DMS 273 treated with DMSO at 0.1 percent for 48 hours (cell line): Measurements from ENCODE around the gene OLFM1.
"Not testable (repeated sequence)": the region's sequence is repeated elsewhere in the genome, so short reads cannot be mapped to it uniquely, and the experiment has no call there.

ENCODE experiments used
- DNase-seq: peaks from one replicate; lab custom pipeline; 2025; lab: John Stamatoyannopoulos, UW

The OLFM1 gene

DNA sequence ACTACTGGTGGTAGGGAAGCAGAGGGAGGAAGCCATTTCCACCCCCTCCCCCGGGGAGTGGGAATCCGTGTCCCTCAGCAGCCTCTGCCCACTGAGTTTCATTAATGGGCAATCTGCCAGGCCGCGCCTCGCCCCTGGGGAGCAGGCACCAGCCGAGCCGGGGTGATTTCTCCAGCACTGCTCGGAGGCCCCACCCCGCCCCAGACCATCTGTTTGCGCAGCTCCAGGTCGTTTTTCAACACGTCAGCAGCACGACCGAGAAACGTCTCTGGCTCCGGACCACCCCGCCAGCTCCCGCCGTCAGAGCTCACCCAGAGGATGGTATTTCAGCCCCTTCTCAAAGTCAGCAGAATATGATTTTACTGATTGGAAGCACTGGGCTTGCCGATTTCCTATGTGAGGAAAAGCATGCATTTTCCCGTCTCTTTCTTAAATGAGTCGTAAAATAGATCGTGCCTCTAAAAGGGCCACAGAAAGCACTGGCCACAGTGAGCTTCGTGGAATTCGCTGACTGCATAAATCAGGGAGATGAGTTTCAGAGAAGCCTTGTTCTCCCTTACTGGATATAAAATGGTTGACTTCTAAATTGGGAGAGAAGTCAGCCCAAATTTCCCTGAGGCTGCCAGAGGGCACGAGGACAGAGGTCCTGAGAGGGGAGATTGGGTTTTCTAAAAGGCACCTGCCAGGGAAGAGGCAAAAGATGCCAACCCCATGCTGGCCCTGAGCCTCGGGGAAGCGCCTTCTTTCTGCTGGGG lies 47.0 kb downstream of the OLFM1 start:
- no peak for DNase-seq

DNA sequence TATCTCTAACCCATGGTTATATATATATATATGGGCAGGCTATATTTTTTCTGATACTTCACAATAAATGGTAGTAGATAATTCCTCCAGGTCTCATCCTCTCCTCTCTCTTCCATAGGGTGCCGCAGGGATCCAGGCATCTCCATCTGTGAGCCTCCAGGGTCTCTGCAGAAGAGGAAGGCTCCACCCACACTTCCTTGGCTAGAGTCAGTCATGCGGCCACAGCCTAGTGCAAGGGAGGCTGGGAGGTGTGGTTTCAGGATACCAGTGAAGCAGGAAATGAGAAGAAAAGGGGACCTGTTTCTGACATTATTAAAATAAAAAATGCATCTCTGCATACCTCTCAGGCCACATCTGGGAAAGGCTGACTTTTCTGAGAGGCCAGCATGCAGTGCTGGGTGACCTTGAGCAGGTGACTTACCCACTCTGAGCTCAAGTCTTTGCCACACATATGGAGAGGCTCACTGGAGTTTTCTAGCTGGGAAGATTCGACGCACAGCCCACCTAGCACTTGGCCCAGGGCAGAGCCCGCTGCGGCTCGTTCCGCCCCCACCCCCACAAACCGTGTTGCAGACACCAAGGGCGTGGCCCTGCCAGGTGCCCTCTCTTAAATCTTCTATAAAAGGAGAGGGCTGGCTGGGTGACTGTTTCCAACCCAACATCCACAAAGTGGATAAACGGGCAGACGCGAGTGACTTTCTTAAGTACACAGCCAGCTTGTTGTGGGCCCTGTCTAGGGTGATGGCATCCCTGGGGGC lies 47.9 kb downstream of the OLFM1 start:
- DNase-seq = no peak

DNA sequence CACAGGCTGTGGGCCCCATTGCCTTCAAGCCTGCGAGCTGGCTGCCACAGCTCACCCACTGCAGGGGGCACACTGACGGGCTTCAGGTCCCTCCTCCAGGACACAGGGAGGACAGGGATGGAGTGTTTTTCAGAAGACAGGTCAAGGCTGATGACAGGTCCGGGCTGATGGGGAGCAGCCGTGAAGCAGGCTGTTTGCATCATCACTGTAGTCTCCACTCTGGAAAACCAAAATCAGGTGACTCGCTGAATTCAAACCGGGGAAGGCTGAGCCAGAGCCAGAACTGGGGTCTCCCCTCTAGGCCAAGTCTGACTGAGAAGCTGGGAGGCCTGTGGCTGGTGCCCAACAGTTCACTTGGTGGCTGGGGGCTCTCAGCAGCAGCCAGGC lies 48.5 kb downstream of the OLFM1 start:
- no peak for DNase-seq

DNA sequence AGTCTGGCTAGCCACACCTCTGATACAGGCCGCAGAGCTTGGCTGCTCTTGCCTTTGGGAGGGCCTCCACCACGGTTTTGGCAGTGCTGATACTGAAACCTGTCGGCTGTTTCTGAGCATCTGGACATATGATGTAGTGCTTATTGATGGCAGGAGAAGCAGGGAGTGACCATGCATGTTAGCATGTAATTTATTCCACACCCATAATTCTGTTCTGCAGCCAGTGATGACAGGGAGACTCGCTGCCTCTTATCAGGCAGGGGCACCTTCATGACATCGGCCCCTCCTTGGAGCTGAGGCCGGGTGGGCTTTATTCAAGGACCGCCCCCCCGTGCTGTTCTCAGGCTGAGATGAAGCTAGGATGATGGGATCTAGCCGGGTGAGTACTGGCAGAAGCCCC lies 49.0 kb downstream of the OLFM1 start:
- peak; percentile 76 for DNase-seq

DNA sequence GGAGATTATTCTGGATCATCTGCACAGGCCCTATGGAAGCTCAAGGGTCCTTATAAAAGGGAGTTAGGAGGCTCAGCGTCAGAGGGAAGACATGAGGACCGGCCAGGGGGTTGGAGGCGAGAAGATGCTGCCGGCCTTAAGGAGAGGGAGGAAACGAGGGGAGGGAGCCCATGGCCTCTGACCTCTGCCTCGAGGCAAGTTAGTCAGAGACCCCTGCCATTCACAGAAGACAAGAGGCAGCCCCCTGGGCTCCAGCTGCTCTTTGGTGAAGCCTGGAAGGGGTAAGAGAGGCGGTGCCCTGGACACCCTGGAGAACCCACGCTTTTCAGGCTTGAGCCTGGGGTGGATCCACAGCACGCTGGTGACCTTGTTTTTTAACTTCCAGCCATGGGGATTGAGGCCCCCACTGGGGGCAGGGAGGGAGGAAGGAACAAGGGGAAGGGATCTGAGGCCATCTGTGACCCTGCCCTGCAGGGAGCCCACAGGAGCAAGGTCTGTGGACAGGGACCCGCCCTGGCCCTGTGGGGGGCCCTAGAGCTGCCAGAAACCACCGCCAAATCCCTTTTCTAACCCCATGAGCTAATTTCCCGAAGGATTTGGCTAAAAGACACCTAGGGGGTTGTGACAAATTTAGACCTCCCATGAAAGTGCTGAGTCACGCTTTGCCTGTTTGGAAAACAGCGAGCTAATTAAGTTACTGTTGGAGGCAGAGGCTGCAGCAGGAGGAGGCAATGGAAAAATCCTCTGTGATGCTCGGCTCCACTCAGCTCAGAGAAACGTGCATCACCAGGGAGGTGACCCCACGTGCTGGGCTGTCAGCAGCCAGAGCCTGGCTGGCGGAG lies 49.7 kb downstream of the OLFM1 start:
- DNase-seq = no peak

DNA sequence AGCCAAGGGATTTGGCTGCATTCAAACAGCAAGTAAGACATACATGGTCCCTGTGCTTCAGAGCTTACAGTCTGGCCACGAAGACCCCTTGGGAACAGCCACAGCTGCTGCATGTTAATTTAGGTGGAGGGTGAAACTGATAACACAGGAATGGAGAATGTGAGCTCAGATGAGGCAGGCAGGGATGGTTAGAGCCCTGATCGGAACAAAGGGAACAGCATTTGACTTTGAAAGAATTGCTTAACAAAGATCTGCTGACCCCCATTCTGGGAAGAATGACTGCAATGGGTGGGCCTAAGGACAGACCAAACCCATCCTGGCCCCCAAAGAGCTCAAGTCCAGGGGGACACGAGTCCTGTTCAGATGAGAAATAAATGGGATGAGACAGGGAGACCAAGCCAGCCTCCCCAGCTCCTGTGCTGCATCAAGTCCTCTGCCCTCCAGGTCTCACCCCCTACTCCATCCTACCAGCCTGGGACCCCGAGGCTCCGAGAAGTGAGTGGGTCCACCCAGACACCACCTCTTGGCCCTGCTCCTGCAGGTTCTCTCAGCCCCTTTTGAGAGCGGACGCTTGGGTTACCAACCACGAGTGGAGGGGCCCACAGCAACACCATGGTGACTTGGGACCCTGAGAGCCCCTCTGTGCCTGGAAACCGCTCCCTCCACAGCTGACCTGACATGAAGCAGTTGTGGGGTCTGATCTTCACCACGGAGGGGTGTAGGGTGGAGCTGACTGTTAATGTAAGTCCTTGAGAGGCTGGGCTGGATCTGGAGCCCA lies 50.8 kb downstream of the OLFM1 start:
- no peak for DNase-seq

DNA sequence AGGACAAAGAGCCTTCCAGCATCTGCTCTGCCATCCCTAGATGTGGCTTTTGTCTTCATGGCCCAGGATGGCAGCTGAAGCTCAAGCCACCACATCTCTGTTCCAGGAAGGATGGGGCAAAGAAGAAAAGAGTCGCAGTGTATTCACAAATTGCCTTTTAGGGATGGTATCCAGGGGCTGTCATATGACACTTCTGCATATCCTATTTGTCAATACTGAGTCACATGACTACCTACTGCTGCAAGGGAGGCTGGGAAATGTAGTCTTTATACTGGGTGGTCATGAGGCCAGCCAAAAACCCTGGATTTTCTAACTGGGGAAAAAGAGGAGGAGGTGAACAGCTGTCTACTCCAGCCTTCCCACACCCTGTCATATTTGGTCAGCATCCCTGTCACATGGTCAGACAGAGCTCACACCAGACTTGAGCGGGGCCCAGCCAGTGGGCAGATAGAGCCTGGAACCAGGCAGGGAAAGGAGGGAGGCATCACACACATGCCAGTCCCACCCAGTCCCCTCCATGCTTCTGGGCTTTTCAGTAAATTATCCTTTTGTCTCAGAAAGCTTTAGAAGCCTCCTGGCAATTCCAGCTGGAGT lies 52.0 kb downstream of the OLFM1 start:
- DNase-seq = no peak

DNA sequence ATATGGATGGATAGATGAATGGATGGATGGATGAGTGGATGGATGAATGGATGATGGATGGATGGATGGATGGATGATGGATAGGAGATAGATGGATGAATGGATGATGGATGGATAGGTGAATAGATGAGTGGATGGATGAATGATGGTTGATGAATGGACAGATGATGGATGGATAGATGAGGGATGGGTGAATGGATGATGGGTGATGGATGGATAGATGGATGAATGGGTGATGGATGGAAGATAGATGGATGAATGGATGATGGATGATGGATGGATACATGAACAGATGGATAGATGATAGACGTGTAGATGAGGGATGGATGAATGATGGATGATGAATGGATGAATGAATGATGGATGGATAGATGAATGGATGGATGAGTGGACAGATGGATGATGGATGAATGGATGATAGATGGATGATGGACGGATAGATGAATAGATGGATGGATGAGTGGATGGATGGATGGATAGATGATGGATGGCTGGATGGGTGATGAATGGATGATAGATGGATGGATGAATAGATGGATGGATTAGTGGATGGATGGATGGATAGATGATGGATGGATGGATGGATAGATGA lies 53.8 kb downstream of the OLFM1 start:
- no peak for DNase-seq

DNA sequence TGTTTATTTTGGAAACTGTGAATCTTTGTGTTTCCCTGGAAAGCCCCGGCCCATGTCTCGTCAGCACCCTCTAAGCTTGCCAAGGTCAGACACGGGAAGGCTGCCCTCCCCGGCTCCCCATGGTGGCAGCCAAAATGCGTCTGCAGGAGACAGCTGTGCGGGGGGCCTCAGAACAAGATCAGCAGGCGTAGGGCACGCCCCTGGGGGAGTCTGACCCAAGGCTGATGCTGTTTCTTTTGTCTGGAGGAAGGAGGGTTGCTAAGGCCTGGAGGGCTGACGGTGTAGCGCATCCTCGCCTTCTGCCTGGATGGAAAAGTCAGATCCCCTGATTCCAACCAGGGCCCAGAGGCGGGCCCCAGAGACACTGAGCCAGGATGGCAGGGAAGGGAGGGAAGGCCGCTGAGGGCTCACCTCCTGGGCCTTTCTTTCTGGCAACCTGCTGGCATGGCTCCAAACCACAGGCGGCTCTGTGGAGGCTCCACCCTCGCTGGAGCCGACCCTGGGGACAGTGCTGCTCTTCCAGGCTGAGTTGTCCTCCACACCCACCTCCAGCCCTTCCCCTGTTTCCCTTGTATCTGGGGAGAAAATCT lies 57.2 kb downstream of the OLFM1 start:
- DNase-seq = no peak

DNA sequence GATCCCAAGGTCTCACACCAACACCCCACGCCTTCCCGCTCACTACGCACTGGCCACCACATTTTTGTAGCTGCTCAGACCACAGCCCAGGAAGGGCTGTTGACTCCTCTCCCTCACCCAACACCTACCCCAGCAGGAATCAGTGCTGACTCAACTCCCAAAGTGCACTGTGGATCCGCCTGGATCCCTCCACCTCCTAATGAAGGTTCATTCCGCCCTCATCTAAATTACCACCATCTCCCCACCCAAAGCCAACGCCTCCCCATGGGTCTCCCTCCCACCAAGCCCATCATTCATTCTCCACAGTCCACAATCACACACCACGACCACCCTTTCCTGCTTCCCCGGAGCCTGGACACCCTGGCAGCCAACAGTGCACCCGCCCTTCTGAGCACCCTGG lies 57.8 kb downstream of the OLFM1 start:
- DNase-seq = no peak

DNA sequence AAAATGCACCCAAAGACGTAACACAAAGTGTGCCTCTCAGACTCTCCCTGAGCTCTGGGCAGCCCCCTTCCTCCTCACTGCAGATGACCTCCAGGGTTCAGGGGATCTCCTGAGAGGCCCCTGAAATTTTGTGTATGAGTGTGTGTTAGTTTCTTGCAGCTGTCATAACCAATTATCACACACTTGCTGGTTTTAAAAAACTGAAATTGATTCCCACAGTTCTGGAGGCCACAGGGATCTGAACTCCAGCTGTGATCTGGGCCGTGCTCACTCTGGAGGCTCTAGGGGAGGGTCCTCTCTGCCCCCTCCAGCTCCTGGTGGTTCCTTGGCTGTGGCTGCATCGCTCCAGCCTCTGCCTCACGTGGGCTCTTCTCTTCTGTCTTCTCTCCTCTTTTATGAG lies 58.8 kb downstream of the OLFM1 start:
- DNase-seq = no peak

DNA sequence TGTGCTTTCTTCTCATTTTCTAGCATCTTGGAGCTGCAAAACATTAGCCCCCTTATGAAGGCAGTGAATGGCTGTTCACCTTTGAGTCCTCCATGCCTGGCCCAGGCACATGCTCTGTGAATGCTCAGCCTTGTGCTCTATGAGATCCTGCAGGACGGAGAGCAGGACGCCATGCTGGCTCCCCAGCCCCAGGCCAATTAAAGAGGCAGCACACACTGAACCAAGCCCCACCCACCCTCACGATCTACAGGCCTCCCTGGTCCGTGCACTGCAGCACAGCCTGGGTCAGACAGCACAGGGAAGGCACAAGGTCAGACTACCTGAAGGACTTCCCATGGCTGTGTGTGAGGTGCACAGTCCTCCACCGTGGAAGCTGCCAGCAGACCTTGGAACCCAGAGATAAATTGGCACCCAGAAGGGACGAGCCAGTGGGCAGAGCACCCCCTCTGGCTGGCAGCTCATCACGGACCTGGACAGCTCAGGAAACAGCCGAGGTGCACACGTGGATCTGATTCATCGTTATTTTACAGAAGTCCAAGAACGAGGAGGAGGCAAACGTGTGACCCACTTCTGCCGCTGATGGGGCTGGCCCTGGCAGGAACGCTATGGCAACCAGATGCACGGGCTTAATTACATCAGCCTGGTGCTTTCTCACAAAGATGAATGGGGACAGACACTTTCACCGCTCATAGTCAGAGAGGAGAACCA lies 59.5 kb downstream of the OLFM1 start:
- DNase-seq = peak; percentile 69

DNA sequence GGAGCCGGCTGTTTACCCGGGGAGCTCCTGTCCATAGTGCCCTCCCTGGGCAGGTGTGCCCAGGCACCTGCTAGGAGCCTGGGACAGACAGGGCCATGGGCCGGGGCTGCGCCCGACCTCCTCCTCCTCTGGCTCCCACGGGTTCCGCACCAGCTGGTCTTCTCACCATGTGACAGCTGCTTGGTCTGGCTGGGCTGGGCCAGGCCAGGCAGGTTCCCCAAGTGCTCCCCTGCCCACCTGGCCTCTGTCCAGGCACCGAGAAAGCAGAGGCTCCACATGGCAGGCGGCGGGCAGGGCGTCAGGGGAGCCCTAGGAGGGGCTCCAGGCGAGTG lies 60.0 kb downstream of the OLFM1 start:
- DNase-seq = peak; percentile 69

DNA sequence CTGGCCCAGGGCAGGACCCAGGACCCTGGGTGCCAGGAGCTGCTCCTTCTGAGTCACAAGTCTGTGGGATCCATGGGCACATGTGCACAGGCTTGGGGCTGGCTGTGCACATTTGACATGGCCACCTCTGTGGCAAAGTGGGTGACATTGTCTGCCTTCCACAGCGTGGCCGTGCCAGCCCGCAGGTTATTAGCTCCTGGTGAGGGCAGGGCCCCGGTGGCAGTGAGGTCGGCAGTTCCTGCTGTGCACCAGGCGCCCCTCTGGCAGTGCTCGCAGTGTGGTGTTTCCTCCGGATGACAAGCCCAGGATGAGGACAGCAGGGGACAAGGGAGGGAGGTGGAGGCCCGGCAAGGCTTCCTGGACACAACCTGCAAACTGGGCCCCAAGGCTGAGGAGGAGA lies 60.5 kb downstream of the OLFM1 start:
- DNase-seq = no peak

DNA sequence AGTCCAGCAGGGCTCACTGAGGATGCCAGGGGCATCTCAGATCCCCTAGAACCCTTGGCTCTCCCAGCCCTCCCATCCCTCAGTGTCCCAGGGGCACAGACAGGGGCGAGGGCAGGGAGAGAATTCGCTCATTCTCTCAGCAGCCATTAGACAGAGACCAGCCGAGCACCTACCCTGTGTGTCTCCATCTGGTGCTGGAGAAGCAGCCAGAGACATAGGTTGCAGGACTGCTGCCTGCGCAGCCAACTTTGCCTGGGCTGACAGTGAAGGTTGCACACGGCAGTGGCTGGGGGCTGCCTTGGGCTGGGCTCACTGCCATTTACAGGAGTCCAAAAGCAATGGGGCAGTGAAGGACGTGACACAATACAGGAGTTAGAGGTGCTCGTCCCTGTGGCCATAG lies 60.9 kb downstream of the OLFM1 start:
- no peak for DNase-seq

DNA sequence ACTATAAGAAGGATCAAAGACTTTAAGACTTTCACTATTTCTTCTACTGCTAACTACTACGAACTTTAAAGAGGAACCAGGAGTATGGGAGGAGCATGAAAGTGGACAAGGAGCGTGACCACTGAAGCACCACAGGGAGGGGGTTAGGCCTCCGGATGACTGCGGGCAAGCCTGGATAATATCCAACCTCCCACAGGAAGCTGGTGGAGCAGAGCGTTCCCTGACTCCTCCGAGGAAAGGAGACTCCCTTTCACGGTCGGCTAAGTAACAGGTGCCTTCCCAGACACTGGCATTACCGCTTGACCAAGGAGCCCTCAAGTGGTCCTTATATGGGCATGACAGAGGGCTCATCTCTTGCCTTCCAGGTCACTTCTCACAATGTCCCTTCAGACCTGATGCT lies 62.4 kb downstream of the OLFM1 start:
- not testable (repeated sequence) for DNase-seq

DNA sequence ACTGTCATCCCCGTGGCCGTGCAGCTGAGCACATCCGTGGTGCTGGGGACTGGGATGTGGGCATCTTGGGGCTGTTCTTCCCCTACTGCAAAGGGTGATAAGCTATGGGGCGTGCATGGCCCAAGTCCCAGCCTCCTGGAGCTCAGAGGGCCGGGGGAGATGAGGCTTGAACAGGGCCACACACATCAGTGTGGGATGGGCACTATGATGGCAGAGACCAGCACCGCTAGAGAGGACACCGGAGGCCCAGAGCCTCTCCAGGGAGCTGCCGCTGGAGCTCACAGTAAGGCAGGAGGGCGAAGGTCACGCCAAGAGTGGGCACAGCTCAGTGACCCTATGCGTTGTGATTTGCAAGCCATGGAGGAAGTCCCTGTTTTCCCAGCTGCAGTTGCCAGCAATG lies 63.5 kb downstream of the OLFM1 start:
- DNase-seq = no peak

DNA sequence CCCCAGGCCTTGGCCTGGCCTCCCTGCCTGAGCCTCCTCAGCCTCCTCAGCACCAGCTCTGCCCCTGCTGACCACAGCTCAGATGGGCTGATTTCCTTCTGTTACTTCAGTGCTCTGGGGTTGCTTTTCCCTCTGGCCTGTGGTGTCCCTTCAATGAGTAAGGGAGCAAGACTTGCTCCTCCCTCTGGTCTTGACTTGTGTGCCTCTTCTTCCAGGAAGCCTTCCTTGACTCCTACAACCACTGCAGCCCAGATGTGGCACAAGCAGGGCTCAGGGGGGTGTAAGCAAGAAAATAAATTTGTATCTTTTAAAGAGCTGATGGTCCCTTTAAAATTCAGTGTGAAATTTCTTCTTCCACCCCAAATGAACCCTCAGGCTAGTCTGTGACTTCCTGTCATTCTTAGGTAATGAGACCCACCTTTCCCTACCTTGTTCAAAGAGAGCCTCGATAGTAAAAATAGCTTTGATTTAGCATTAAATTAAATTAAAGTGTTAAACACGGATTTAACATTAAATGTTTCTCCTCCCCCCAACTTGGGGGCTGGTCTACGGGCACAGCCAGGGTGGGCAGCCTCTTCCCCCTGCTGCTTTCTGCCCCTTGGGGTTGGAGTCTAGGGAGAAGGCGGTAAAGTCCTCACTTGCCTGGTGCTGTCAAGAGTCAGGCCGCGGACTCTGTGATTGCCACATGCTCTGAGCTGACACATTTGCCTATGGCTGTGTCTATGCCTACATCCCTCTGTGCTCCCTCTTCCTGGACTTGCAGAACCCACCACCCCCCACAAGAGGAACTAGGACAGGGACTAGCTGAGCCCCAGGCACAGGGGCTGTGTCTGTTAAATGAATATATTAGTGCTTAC lies 64.5 kb downstream of the OLFM1 start:
- DNase-seq = no peak

DNA sequence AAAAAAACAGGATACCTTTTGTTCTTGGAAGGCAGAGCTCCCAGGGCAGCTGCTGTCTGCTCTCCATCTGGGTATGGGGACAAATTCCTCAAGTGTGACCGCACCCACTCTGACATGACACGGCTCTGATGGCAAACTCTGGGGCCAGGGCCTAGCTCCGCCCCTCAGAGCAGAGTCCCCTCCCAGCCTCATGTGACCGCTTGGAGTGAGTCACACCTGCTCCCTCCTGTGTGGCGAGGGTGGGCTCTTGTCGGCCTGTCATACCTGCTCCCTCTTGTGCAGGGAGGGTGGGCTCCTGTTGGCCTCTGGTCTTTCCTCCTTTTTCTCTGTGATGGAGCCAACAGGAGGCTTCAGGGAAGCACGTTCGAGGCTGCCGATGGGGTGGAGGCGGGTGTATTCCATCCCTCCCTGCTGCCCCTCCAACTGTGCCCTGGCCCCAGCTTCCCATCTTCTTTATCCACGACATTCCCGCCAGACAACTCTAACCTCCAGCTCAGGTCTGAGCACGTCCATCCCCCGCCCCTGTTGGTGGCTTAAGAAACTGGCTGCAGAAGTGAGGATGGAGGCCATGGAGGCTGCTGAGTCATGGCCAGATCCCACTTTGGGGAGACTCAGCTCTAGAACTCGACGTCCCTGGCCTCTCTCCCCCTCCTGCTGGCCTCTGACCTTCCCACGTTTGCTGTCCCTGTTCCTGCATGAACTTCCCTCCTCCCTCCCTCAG lies 65.3 kb downstream of the OLFM1 start:
- no peak for DNase-seq
